Suprapubic skin (tissue), 4 donors: ENCODE results near the gene ACSM2A.
"Not testable (repeated sequence)": the region's sequence is repeated elsewhere in the genome, so short reads cannot be mapped to it uniquely, and the experiment has no call there.

Source experiments
- CTCF ChIP-seq, 2 donors: fragments of 200-600 bp in 1 of 2; fragments of 450-650 bp in 1 of 2; sonication (generic) in 1 of 2; IDR thresholded peaks; one replicate each; pipeline ENCODE4 v1.5.1; 2016 to 2019; ENCODE audit warnings: antibody characterized with exemption in 2 of 2, mild to moderate bottlenecking in 1 of 2, moderate library complexity in 1 of 2
- EP300 ChIP-seq: sonication (generic); formaldehyde crosslinking; IDR thresholded peaks from one replicate; pipeline ENCODE4 v1.6.1; 2017; ENCODE audit warnings: antibody characterized with exemption
- POLR2A ChIP-seq, 2 donors: fragments of 450-650 bp; IDR thresholded peaks; one replicate each; pipeline ENCODE4 v1.6.1; 2017; ENCODE audit warnings: antibody characterized with exemption in 2 of 2, mild to moderate bottlenecking in 2 of 2, moderate library complexity in 2 of 2
- POLR2AphosphoS5 ChIP-seq, 3 donors: sonication (generic); formaldehyde crosslinking; IDR thresholded peaks; one replicate each; pipeline ENCODE4 v1.6.1; 2017; ENCODE audit warnings: antibody characterized with exemption in 3 of 3

- TF ChIP-seq CTCF (IDR thresholded peaks at IDR 0.05); POLR2A (IDR thresholded peaks at IDR 0.05); EP300; POLR2AphosphoS5 (IDR thresholded peaks at IDR 0.05): not testable (repeated sequence)
These were observed 27.6 kb upstream of the ACSM2A start for GRCh38 chr16:20423772-20424128.
